8988T (cell line): ENCODE data around the gene NRP1.

Experiments used
- DNase-seq: peaks from one replicate; pipeline ENCODE4 v3.0.0; 2011

NRP1 gene

DNA sequence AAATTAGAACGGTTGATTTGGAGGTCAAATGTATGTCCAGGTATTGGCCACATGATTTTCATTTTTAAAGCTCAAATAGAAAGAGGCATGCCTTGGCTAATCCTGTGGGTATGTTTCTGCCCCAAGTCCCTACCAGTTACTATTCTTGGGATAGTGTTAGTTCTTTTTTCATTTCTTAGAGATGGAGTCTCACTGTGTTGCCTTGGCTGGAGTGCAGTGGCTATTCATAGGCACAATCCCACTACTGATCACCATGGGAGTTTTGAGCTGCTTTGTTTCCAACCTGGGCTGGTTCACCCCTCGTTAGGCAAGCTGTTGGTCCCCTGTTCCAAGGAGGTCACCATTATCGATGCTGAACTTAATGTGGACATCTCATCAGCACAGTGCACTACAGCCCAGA lies 46.3 kb downstream of the NRP1 start:
- DNase-seq = no peak

DNA sequence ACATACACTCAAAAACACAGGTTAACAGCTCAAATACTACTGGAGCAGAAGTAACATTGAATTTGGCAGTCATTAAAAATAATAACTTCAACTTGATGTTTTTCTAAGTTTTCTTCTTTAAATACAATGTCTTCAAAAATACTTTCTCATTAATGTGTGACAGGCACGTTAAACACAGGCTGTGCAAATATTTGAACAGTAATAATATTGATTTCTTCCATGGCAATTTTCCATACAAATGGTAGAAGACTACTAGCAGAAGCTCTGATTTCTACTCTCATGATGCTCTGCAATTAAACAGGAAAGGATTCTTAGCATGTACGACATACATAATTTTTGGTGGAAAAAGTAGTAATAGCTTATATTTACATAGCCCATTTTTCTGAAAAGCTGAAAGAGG lies 47.4 kb downstream of the NRP1 start:
- DNase-seq = no peak

DNA sequence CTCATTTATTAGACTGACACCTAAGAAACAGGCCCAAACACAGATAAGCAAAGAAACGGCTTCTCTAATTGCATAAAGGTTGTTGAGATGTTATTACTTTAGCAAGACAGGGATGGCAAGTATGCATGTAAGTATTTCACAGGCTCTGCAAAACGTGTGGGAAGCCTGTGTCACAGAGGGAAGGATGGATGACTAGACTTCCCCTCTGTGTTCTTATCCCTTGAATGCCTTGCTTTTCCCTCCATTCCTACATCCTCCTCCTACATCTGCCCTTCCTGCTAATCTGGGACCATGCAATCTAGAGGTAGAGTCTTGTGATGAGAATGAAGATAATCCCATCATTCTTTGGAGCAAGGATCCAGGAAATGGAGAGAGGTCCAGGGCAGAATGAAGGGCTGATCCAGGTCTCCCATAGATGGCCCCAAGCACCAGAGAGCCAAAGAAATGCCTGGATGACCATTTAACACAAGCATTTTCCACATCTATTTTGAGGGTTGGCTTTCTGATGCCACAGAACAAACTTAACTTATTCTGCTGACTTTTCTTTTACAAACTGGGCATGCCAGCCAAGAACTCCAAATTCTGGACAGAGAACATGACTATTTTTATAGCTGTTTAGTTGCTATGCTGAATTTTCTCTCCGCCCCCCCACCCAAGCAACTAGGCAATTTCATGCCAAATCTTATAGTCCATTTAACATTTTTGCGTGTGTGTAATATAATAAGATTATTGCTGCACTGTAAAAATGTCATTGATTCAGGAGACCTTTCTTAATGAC lies 48.1 kb downstream of the NRP1 start:
- no peak for DNase-seq

DNA sequence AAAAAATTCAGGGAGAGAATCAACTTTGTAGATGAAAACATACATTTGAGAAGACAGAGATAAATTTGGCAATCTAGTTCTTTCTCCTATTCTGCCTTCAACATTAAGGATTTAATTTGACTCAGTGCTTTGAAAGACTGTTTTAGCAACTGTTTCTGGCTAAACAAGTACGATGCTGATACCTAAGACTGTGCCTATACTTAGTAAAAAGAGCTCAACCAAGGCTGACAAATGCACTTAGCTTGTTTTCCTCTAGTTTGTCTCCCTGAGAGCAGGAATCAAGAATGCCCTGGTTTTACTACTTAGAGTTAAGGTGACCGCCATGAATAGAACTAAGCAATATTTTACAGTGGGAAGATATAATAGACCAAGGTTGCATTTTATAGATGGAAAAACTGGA lies 49.5 kb downstream of the NRP1 start:
- no peak for DNase-seq

DNA sequence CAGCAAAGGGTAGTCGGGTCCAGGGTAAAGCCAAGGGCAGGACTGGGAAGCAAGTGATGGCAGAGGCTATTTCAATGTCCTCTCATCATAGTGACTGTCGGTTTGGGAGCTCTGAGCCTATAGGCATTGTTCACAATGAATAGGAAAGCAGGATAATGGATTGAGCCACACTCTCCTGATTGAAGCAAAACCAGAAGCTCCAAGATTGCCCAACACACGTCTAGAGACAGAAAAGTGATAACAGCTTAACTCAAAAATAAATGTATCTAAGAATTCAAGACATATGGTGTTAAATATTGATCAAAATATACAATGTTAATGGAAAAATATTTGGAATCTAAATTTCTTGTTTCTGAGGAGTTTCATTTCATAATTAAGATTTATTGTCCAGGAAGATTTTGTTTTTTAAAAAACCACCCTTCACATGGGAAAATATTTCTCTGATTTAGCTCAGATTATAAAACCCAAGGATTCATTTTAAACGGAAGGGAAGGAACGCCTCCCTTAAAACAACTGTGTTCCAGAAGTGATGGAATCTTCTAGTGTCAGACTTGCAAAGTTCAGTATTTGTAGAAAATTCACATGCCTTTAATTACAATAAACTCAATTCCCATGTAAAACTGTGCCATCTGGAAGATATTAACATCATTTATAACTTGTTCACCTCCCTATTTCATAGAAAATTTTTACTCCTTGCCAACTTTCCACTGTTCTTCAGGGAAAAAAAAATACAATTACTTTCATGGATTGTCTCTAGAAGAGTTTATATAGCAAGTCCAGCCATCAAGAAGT lies 54.5 kb downstream of the NRP1 start:
- no peak for DNase-seq

DNA sequence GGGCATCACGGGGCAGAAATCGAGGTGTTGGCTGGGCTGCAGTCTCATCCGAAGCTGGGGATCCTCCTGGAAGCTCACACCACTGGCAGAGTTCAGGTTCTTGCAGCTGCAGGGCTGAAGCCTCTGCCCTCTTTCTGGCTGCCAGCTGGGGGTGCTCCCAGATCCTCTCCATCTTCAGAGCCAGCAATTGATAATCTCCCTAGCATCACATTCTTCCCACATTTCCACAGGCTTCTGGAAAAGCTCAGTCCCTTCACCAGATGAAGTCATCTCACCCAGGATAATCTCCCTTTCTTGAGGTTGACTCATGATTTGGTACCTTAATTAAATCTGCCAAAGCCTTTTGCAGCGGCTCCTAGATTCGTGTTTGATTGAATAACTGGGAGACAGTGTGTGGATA lies 55.2 kb downstream of the NRP1 start:
- no peak for DNase-seq

DNA sequence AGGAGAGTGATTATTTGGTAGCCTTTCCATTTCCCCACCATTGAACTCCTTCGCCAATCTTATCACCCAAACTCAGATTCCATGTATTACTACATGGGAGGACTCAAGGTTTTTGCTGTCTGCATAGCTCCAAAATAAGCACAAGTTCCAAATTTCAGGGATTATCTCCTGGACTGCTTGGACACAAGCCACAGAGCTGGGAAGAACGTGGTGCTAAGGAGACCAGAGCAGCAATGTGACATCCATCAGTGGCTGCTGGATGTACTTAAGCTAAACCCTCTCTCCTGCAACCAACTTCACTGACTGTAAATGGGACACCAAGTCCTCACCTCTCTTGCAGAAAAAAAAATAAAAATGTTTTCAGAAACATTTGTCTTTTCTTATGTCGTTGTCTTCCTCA lies 56.3 kb downstream of the NRP1 start:
- no peak for DNase-seq

DNA sequence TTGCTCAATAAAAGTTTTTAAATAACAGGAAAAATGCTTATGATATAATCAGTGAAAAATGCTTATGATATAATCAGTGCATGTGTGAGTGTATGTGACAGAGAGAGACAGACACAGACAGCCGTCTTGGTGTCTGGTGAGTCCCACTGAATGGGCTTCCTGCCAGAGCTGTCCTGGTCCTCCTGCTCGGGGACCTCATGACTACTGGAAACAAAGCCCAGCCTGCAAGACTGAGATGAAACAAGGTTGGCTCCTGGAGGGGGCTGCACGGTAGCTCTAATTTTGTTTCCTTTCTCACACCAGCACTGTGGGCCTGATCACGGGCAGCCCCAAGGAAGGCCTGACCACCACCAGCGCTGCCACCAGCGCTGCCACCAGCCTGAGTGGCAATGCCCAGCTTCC lies 57.3 kb downstream of the NRP1 start:
- no peak for DNase-seq

DNA sequence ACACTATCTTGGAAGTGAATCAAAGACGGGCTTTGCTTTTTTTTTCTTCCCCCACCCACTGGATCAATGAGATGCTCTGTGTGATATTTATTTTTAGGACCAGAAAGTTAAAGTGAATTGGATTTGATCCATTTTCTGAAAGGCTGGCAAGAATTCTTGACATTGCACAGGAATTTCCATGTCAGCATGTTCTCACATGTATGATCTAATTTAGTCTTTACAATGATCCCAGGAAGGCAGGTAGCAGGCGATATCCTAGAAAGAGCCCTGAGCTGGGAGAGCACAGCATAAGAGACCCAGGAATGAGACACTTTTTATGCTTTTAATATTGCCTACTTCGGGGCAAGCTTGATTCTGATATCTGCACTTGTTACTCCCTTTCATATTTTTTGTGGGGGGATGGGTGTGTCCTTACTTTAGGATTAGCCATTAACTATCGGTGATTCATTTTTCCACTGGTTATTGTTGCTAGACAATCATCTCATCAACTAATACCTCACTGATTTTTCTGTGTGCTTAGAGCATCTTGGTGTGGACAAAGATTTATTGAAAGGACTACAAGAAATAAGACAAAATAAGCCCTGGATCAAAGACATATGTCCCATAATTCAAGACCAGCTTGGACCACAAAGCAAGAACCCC lies 58.1 kb downstream of the NRP1 start:
- no peak for DNase-seq

DNA sequence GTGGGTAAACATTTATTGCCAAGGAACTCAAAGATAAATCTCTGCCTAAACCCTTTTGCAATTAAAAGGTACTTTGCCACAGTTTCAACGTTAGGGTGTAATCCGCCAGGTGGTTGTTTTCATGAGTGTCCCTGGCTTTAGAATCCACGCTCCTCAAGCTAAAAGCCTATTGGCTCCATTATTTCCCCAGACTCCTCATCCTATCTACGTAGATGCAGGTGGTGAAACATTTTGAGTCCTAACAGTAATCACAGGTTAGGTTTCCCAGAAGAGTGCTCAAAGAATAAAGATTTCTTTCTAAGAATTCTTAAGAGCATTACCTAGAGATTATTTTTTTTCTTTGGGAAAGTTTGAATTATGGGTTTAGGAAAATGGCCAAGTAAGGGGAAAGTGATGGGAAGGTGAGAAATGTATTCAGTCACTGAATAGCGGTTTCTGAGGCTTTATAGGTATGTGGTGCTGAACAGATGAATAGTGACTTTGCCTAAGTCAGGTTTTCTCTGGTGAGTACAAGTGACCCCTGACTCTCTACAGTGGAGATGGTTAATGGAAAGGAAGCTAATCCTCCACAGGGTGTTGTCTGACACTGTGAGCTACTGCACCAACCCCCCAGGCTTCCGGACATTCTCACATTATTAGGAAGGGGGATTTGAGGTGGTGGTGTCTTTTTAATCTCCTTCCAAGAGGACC lies 60.2 kb downstream of the NRP1 start:
- no peak for DNase-seq

DNA sequence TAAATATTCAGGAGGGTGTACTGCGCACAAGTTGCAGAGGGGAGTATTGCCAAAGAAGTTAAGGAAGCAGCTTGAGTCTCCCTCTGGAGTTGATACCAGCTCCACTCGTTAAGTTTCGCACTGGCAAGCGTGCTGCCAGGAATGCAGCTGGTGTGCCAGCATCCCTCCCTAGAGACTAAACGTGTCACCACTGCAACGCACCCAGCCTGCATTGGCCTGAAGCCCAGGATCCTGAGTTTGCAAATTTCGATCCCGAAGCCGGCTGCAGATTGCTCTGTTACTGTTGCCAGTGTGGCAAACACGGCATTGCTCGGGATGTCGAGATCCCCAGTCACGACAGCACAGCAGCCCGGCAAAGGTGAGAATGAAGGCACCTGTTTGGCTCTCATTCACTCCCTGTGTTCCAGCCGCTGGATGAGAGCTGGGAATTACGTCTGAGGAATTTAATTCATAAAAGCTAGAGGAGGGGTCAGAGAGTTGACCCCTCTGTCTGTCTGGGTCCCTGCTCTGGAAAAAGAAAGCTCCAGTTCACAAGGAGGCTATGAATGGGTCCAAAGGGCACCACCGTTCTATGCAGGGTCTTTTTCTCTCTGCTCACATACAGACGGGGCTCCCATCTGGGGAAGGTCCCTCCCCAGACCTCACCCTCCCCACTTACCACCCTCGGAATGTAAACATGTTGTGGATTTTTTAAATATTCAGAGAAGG lies 61.0 kb downstream of the NRP1 start:
- no peak for DNase-seq

DNA sequence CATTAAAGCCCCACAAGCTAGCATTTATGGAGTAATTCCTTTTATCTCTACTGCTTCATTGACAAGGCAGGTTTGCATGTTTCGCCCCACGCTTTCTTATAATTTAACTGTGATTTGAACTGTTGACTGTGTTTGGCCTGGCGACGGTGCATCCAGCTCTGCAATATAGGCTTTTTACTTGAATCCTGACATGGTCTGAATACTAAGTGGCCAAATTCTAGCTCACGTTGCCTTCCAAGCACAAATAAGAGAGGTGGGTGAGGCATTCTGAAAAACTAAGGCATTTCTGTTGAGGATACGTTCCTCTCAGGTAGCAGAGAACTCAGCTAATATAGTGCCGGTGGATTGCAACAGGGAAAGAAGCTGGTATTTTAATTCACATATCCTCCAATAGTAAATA lies 61.8 kb downstream of the NRP1 start:
- DNase-seq = no peak

DNA sequence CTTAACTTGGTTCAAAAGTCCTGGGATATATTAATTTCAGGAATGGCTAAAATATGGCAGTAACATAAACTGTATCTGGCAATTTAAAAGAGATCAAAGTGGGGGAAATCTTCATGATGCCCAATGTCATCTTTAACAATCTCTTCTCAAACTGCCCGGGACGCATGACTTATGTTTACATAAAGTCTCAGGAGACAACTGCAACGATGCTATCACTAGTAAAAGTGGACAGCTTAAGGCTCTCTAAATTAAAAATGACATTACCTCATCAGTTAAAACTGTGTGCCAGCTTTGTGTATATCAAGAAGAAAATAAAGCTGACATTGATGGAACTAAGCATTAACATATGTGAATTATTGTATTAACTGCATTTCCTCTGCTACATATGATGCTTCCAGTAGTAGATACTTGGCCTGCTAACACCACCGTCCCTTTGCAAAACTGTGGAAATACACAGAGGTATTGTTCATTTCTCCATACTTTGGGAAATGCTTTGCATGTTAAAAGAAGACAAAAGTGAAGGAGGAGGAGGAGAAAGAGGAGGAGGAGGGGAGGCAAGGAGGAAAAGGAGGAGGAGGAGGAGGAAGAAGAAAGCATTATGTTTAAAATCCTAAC lies 62.4 kb downstream of the NRP1 start:
- DNase-seq = no peak

DNA sequence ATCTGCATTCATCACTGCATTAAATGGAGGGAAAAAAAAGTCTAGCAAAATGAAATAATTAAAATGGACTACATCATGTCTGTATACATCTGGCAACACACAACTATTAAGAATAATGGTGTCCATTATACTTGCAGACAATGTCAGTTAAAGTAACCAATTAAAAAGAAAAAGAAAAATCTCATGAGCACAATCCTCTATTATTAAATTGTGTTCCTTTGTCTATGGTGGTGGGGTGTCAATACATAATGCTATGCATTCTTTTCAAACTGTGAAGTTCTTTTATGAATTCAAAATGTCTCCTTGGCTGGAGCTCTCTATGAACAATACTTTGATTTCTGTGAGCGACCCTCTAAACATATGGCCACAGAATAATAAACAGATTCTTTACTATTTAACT lies 63.5 kb downstream of the NRP1 start:
- no peak for DNase-seq

DNA sequence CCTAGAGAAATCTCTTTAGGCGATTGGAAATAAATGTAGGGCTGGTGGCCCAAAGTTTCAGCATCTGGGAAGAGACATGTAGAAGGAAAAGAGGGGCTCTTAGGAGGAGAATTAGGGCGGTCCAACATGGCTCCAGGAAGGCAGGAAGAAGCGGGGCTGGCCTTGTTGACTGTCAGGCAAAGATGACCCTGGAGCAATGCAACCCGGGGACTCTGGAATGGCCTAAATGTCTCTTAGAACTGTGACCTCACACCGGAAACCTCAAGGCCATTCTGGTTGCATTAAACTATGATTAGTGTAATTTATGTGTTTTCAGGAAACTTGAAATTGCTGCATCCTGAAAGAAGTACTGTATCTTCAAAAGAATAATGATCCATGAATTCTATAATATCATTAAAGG lies 66.8 kb downstream of the NRP1 start:
- DNase-seq = no peak

DNA sequence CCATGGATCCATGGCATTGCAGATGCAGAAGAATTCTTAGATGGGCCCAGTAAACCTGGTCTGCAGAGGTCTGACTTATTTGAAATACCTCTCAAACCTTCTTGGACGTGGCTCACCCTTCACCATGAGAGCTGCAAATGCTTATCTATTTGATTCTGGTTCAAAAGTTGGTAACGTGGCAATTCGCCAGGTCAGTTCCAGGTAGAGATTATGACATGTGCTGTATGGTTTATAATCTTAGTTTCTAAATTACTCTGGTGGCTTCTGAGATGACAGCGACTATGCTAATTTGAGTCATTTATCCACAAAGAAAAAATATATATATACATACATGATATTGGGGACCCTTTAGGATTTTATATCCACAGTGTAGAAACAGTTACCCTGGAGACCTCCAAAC lies 68.8 kb downstream of the NRP1 start:
- no peak for DNase-seq

DNA sequence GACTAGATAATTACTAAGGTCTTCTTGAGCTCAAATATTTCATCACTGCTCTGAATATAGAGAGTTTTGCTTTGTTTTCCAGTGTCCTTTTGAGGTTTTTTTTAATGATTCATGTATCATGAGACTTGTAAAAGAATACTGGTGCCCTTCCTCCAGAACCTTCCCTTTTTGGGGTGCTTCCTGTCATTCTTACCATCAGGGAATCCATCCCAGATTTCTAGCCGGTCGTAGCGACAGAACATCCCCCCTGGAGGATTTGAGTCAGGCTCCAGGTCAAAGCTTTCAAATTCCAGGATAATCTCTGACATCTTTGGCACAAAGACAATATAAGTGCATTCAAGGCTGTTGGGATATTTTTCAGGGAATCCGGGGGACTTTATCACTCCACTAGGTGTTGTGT lies 71.0 kb downstream of the NRP1 start:
- DNase-seq = no peak

DNA sequence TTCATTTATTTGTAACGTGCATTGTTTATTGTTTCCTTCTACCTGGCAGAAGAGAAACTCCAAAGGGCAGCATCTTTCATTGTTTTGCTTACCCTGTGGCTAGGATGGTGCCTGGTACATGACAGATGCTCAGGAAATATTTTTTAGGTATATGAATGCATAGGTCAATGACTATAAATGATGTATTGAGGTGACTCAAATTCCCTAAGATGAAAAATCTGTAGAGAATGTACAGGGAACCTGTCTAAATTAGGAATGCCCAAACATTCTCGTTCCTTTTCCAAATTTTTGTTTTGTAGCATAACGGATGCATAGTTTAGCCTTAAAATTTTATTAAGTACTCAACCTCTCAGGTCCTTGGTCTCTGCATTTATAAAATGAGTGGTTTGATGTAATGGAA lies 71.6 kb downstream of the NRP1 start:
- no peak for DNase-seq

DNA sequence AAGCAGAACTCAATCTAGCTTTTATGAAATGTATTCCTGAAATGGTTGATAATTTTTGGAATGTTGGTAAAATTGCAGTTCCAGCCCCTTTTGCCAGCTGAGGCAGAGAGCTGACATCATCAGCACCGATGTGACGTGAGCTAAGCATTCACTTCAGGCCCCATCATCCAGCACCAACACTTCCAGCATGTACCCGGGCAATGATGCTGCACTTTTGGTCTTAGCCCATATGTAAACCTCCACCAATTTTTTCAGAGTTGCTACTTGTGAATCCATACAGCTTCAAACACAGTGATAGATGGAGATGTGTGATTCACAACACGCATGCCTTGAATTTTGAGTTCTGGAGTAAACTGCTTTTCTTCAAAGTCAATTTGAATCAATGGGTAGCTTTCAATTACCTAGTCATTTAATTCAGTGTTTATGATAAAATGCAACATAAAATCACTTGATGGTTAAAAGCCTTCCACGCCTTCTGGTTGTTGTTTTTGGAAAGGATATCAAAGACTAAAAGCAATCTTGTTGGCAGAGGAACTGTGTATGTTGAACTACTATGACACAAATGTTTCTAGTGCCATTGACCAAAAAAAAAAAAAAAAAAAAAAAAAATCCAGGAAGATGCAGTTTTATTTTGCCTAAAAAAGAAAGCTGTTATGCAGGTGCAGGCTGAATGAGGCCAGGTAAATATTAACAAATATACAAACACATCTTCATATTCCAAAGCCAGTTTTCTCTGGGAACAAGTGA lies 73.9 kb downstream of the NRP1 start:
- no peak for DNase-seq

DNA sequence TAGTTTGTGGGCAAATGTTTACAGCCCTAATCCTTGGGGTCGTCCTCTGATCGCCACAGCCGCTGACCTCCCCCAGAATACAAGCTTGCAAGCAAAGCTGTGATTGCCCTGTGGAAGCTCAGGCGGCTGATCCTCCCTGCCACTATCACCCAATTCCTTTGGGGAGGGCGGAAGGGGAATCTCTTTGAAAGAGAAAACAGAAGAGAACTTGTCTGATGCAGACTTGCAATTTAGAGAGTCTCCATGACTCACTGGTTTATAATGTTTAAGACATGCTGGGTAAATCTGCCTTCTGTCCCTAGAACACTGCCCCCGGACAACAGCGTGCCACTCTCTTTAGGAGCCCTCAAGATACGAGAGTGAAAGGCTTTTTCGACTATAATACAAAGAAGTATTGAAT lies 75.5 kb downstream of the NRP1 start:
- DNase-seq = no peak

DNA sequence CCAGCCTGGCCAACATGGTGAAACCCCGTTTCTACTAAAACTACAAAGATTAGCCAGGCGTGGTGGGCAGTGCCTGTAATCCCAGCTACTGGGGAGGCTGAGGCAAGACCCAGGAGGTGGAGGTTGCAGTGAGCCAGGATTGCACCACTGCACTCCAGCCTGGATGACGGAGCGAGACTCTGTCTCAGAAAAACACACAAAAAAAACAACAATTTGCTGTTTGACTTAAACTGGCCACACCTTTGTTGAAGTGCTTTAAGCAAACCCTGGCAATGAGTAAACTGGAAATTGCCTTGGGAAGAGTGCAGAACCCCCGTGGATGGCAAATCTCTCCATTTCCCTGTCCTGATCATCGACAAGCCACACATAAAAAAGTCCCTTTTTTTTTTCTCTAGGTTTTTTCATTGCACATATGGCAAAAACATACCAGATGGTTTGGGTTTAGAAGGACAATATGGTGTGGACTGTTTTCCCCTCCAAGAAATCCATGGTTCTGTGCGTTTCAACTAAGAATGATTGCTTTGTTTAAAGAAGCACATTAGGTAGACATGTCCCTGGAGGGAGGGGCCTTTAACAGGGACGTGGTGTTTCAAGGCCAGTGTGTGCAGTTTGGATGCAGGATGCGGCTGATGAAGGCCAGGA lies 76.9 kb downstream of the NRP1 start:
- DNase-seq = no peak
